H9 (cell line): ENCODE measurements around the gene CLCN3. TPM values are rescaled to one million over a fixed set of nuclear protein-coding genes. Genes with fewer than 3 reads are reported as not detected.

Experiments used
- DNase-seq: peaks from one replicate; pipeline ENCODE4 v3.0.0-alpha.2; 2017
- H2AFZ ChIP-seq: one replicate; pipeline ENCODE4 v1.6.1; 2013; ENCODE audit warnings: mild to moderate bottlenecking, low read length, control low read depth, moderate library complexity
- H2AK5ac ChIP-seq: 2 replicates; pipeline ENCODE4 v1.6.1; 2013; ENCODE audit warnings: low read length, control low read depth, mixed read lengths; ENCODE audit not compliant: insufficient read length
- H2BK120ac ChIP-seq: one replicate; pipeline ENCODE4 v1.6.1; 2013; ENCODE audit warnings: low read depth, mild to moderate bottlenecking, low read length, control low read depth, inconsistent platforms; ENCODE audit not compliant: poor library complexity, severe bottlenecking
- H2BK12ac ChIP-seq: 2 replicates; pipeline ENCODE4 v1.6.1; 2013; ENCODE audit warnings: low read length, control low read depth, mixed read lengths, low read depth; ENCODE audit not compliant: insufficient read length
- H2BK15ac ChIP-seq: 2 replicates; pipeline ENCODE4 v1.6.1; 2013; ENCODE audit warnings: low read depth, low read length, control low read depth
- H2BK20ac ChIP-seq: one replicate; pipeline ENCODE4 v1.6.1; 2013; ENCODE audit warnings: low read depth, mild to moderate bottlenecking, low read length, control low read depth, inconsistent platforms; ENCODE audit not compliant: poor library complexity, severe bottlenecking
- H2BK5ac ChIP-seq: 2 replicates; pipeline ENCODE4 v1.6.1; 2013; ENCODE audit warnings: low read length, control low read depth, mixed read lengths; ENCODE audit not compliant: insufficient read length
- H3K14ac ChIP-seq: 2 replicates; pipeline ENCODE4 v1.6.1; 2013; ENCODE audit warnings: low read length, control low read depth; ENCODE audit not compliant: insufficient read depth
- H3K18ac ChIP-seq: 2 replicates; pipeline ENCODE4 v1.6.1; 2013; ENCODE audit warnings: low read depth, mild to moderate bottlenecking, mixed read lengths, low read length, control low read depth; ENCODE audit not compliant: insufficient read length
- H3K23ac ChIP-seq: 2 replicates; pipeline ENCODE4 v1.6.1; 2013; ENCODE audit warnings: low read length, control low read depth, mixed read lengths, low read depth; ENCODE audit not compliant: insufficient read length
- H3K23me2 ChIP-seq: 2 replicates; pipeline ENCODE4 v1.6.1; 2013; ENCODE audit warnings: low read depth, mild to moderate bottlenecking, mixed read lengths, low read length, control low read depth; ENCODE audit not compliant: insufficient read length, poor library complexity, severe bottlenecking
- H3K27ac ChIP-seq: 2 replicates; pipeline ENCODE4 v1.5.1; 2013; ENCODE audit warnings: low read length, control low read depth, mixed read lengths, low read depth; ENCODE audit not compliant: insufficient read length
- H3K27me3 ChIP-seq: 2 replicates; pipeline ENCODE4 v1.6.1; 2013; ENCODE audit warnings: low read length, control low read depth, inconsistent platforms; ENCODE audit not compliant: insufficient read depth
- H3K4ac ChIP-seq: 2 replicates; pipeline ENCODE4 v1.6.1; 2013; ENCODE audit warnings: low read depth, mild to moderate bottlenecking, control low read depth, inconsistent platforms, low read length, moderate library complexity
- H3K4me1 ChIP-seq: 2 replicates; pipeline ENCODE4 v1.6.1; 2013; ENCODE audit warnings: low read length, control low read depth, inconsistent platforms; ENCODE audit not compliant: insufficient read depth
- H3K4me2 ChIP-seq: 2 replicates; pipeline ENCODE4 v1.6.1; 2013; ENCODE audit warnings: low read length, control low read depth, mixed read lengths; ENCODE audit not compliant: insufficient read length, insufficient read depth
- H3K56ac ChIP-seq: 2 replicates; pipeline ENCODE4 v1.6.1; 2013; ENCODE audit warnings: low read depth, mild to moderate bottlenecking, mixed read lengths, low read length, control low read depth; ENCODE audit not compliant: insufficient read length
- H3K79me1 ChIP-seq: 2 replicates; pipeline ENCODE4 v1.6.1; 2013; ENCODE audit warnings: low read depth, mild to moderate bottlenecking, moderate library complexity, low read length, control low read depth, inconsistent platforms; ENCODE audit not compliant: insufficient read depth, poor library complexity, severe bottlenecking
- H3K79me2 ChIP-seq: 2 replicates; pipeline ENCODE4 v1.6.1; 2013; ENCODE audit warnings: low read length, control low read depth, inconsistent platforms; ENCODE audit not compliant: insufficient read depth
- H3K9ac ChIP-seq: 2 replicates; pipeline ENCODE4 v1.6.1; 2013; ENCODE audit warnings: low read length, control low read depth, mixed read lengths; ENCODE audit not compliant: insufficient read length; ENCODE audit errors: extremely low read depth
- H3K9me3 ChIP-seq: one replicate; pipeline ENCODE4 v1.6.1; 2013; ENCODE audit warnings: low read depth, low read length, inconsistent platforms; ENCODE audit not compliant: control insufficient read depth
- H3T11ph ChIP-seq: one replicate; pipeline ENCODE4 v1.6.1; 2013; ENCODE audit warnings: mild to moderate bottlenecking, low read length, control low read depth, inconsistent platforms
- H4K20me1 ChIP-seq: one replicate; pipeline ENCODE4 v1.6.1; 2013; ENCODE audit not compliant: control insufficient read depth, insufficient read length, insufficient read depth
- H4K5ac ChIP-seq: 2 replicates; pipeline ENCODE4 v1.6.1; 2013; ENCODE audit warnings: low read depth, mild to moderate bottlenecking, mixed read lengths, low read length, control low read depth; ENCODE audit not compliant: insufficient read length
- H4K8ac ChIP-seq: replicated peaks from 2 replicates; pipeline ENCODE4 v1.6.1; 2013; ENCODE audit warnings: low read length, control low read depth, mixed read lengths, low read depth; ENCODE audit not compliant: insufficient read length
- H4K91ac ChIP-seq: 2 replicates; pipeline ENCODE4 v1.6.1; 2013; ENCODE audit warnings: low read depth, mild to moderate bottlenecking, moderate library complexity, mixed read lengths, low read length, control low read depth; ENCODE audit not compliant: insufficient read length
- H3K27ac Mint-ChIP-seq, 3 experiments: 2 replicates in 2 of 3; 3 replicates in 1 of 3; pipeline ENCODE4 v1.8.0; 2020 to 2021; ENCODE audit warnings: mixed read lengths in 3 of 3, mild to moderate bottlenecking in 1 of 3, moderate library complexity in 1 of 3
- H3K27me3 Mint-ChIP-seq: 2 replicates; pipeline ENCODE4 v1.8.0; 2021; ENCODE audit warnings: low read depth, mild to moderate bottlenecking, moderate library complexity, mixed read lengths
- H3K36me3 Mint-ChIP-seq, 3 experiments: 2 replicates in 2 of 3; 3 replicates in 1 of 3; pipeline ENCODE4 v1.8.0; 2020 to 2021; ENCODE audit warnings: low read depth in 3 of 3, mixed read lengths in 3 of 3; ENCODE audit not compliant: insufficient read depth in 1 of 3
- H3K4me1 Mint-ChIP-seq, 2 experiments: 2 replicates each; pipeline ENCODE4 v1.8.0; 2020; ENCODE audit warnings: mixed read lengths in 2 of 2
- H3K4me3 Mint-ChIP-seq, 2 experiments: 2 replicates in 1 of 2; 3 replicates in 1 of 2; pipeline ENCODE4 v1.8.0; 2020 to 2021; ENCODE audit warnings: mild to moderate bottlenecking in 2 of 2, mixed read lengths in 2 of 2, moderate library complexity in 1 of 2
- H3K9me3 Mint-ChIP-seq, 2 experiments: 2 replicates in 1 of 2; 3 replicates in 1 of 2; pipeline ENCODE4 v1.8.0; 2020; ENCODE audit warnings: mild to moderate bottlenecking in 2 of 2, mixed read lengths in 2 of 2, moderate library complexity in 1 of 2
- CTCF ChIP-seq: fragments of 200-600 bp; sonication (generic); conservative IDR thresholded peaks from 3 replicates; pipeline ENCODE4 v1.8.0; 2021; ENCODE audit warnings: antibody characterized with exemption, mild to moderate bottlenecking
- whole genome bisulfite sequencing: extraction: QIAGEN DNeasy Blood & Tissue Kit; methylation state at CpG from one replicate; pipeline ENCODE4 v1.1.7; 2013; ENCODE audit warnings: missing lambda C conversion rate, low lambda C conversion rate, mixed read lengths; ENCODE audit not compliant: insufficient read length; ENCODE audit errors: extremely low coverage; 5-methylcytosine and 5-hydroxymethylcytosine counted together
- total RNA-seq: library from RNA; stranded (reverse); gene quantifications from 2 replicates; pipeline ENCODE4 v1.2.1, GENCODE V29; 2021

Gene CLCN3
- total RNA-seq, 1 experiment from 2014 or later, result 25.7 TPM

- H4K20me1 ChIP-seq, result no peaks in the 10 kb centered on the region
- Mint-ChIP-seq H3K9me3 (no peaks in the 10 kb centered on the region; a peak in 1 of 5 replicates), H3K4me1 (peaks cover 12 to 17% of the 10 kb centered on the region in 2 experiments), H3K36me3 (no peaks in the 10 kb centered on the region), H3K4me3 (no peak overlapping the region), H3K27ac (no peak overlapping the region), H3K27me3 (peaks cover 10% of the 10 kb centered on the region)
- H2BK12ac ChIP-seq, result no peak overlapping the region
- no peak overlapping the region for H3K9ac ChIP-seq
- peaks cover 7% of the 10 kb centered on the region for H3K23me2 ChIP-seq
- H2BK20ac ChIP-seq, result no peak overlapping the region
- no peak for TF ChIP-seq CTCF
- no peaks in the 10 kb centered on the region for H3K4me1 ChIP-seq
- no peak overlapping the region for H2BK120ac ChIP-seq
- no peaks in the 10 kb centered on the region for H3K79me2 ChIP-seq
- H2BK15ac ChIP-seq, result no peak overlapping the region
- no peaks in the 10 kb centered on the region for H3K27me3 ChIP-seq
- no peak overlapping the region for H3K4me2 ChIP-seq
- no peak overlapping the region for H2BK5ac ChIP-seq
- no CpG with 5 or more reads among the region's 4 CpGs for WGBS
- no peak overlapping the region for H3K18ac ChIP-seq
- no peak overlapping the region for H3K27ac ChIP-seq
- no peaks in the 10 kb centered on the region for H3K9me3 ChIP-seq
- H3K79me1 ChIP-seq, result no peaks in the 10 kb centered on the region
- H3K4ac ChIP-seq, result no peak overlapping the region
- no peak overlapping the region for H4K8ac ChIP-seq
- H2AFZ ChIP-seq, result no peak overlapping the region
- H3T11ph ChIP-seq, result no peak overlapping the region
- no peak overlapping the region for H4K5ac ChIP-seq
- H3K23ac ChIP-seq, result no peak overlapping the region
- no peak overlapping the region for H3K56ac ChIP-seq
- no peak overlapping the region for H4K91ac ChIP-seq
- no peak for DNase-seq
- no peak overlapping the region for H2AK5ac ChIP-seq
- H3K14ac ChIP-seq, result no peak overlapping the region
Observed at GRCh38 chr4:169761846-169762245, 141.5 kb downstream of the CLCN3 start.
